A549 (cell line): ENCODE data around the gene PLCB1. TPM values are rescaled to one million over a fixed set of nuclear protein-coding genes. Genes with fewer than 3 reads are reported as not detected.

Experiments
- ATAC-seq, 2 experiments: fragments of 200-7000 bp in 1 of 2; fragments of >200 bp in 1 of 2; cut with Nextera tagmentation in 1 of 2; cut with Tn5 transposase in 1 of 2; 3 replicates each; pipeline versions ENCODE4 v1.8.0 to v1.9.1; 2018 to 2020; ENCODE audit warnings: mild to moderate bottlenecking in 1 of 2, moderate library complexity in 1 of 2
- CTCF ChIA-PET: fragments of 300-600 bp; sonication (Branson Sonifier 250); formaldehyde crosslinking; extraction: SDS; loops from one replicate; lab custom pipeline; 2021; ENCODE audit warnings: antibody characterized with exemption, inconsistent platforms; lab: Yijun Ruan, JAX
- POLR2A ChIA-PET: fragments of 350-600 bp; formaldehyde crosslinking; extraction: SDS; loops from one replicate; lab custom pipeline; 2021; ENCODE audit warnings: antibody characterized with exemption, inconsistent platforms; lab: Yijun Ruan, JAX
- DNase-seq, 2 experiments: peaks; one replicate each; pipeline versions ENCODE4 v3.0.0 to v3.0.0-alpha.2; 2011 to 2016; ENCODE audit warnings: low read depth in 1 of 2, low spot score in 1 of 2
- FAIRE-seq: peaks from 2 replicates; lab custom pipeline; 2011; peaks lifted over from hg19 to GRCh38; lab: Jason Lieb, UNC
- H3K27ac ChIP-seq, 2 experiments: fragments of >200 bp; sonication (Bioruptor Twin); formaldehyde crosslinking; 3 replicates each; pipeline ENCODE4 v1.5.1; 2016 to 2017
- H3K4me1 ChIP-seq: fragments of >200 bp; sonication (Bioruptor Twin); formaldehyde crosslinking; 3 replicates; pipeline ENCODE4 v1.6.1; 2016
- H3K4me2 ChIP-seq: fragments of >200 bp; sonication (Bioruptor Twin); formaldehyde crosslinking; 3 replicates; pipeline ENCODE4 v1.6.1; 2016
- H3K4me3 ChIP-seq: fragments of >200 bp; sonication (Bioruptor Twin); formaldehyde crosslinking; 3 replicates; pipeline ENCODE4 v1.5.1; 2016
- H3K9me3 ChIP-seq: fragments of >200 bp; sonication (Bioruptor Twin); formaldehyde crosslinking; 3 replicates; pipeline ENCODE4 v1.6.1; 2016
- CHD2 ChIP-seq: fragments of 150-350 bp; IDR thresholded peaks from 2 replicates; pipeline ENCODE4 v1.6.1; 2014; ENCODE audit warnings: low read length; ENCODE audit not compliant: partially characterized antibody
- CHD4 ChIP-seq: fragments of 200-600 bp; sonication (generic); IDR thresholded peaks from 2 replicates; pipeline ENCODE4 v1.6.1; 2016; ENCODE audit warnings: antibody characterized with exemption, mild to moderate bottlenecking, borderline replicate concordance
- EHMT2 ChIP-seq: fragments of 200-600 bp; sonication (generic); IDR thresholded peaks from 2 replicates; pipeline ENCODE4 v1.6.1; 2016; ENCODE audit warnings: antibody characterized with exemption, low read depth, mild to moderate bottlenecking, moderate library complexity
- ESRRA ChIP-seq: fragments of 150-350 bp; IDR thresholded peaks from 2 replicates; pipeline ENCODE4 v1.6.1; 2014; ENCODE audit warnings: mild to moderate bottlenecking, low read length, borderline replicate concordance
- FOSL2 ChIP-seq, 2 experiments: fragments of 450-650 bp in 1 of 2; fragments of >200 bp in 1 of 2; sonication (Bioruptor Twin) in 1 of 2; formaldehyde crosslinking; IDR thresholded peaks; 2 replicates each; pipeline versions ENCODE4 v1.5.0 to v1.6.1; 2016 to 2020; ENCODE audit warnings: mild to moderate bottlenecking in 1 of 2, moderate library complexity in 1 of 2
- GATA3 ChIP-seq: IDR thresholded peaks from 2 replicates; pipeline ENCODE4 v1.6.1; 2012; ENCODE audit warnings: borderline replicate concordance
- HMGXB4 ChIP-seq: fragments of 250-450 bp; sonication (Bioruptor Pico); IDR thresholded peaks from 2 replicates; pipeline ENCODE4 v1.5.0; 2021; ENCODE audit warnings: mild to moderate bottlenecking, moderate library complexity, borderline replicate concordance
- HOXB13 ChIP-seq: fragments of 250-450 bp; sonication (Bioruptor Pico); IDR thresholded peaks from 2 replicates; pipeline ENCODE4 v1.5.0; 2020; ENCODE audit warnings: low read depth, mild to moderate bottlenecking, moderate library complexity
- HOXB5 ChIP-seq: fragments of 250-450 bp; sonication (Bioruptor Pico); IDR thresholded peaks from 2 replicates; pipeline ENCODE4 v1.5.0; 2020; ENCODE audit warnings: mild to moderate bottlenecking, moderate library complexity
- JUNB ChIP-seq: fragments of >200 bp; sonication (Bioruptor Twin); formaldehyde crosslinking; IDR thresholded peaks from 2 replicates; pipeline ENCODE4 v1.6.1; 2016
- MAZ ChIP-seq: fragments of 150-350 bp; IDR thresholded peaks from 2 replicates; pipeline ENCODE4 v1.6.1; 2014; ENCODE audit warnings: antibody characterized with exemption, low read depth, low read length, borderline replicate concordance
- MYC ChIP-seq: IDR thresholded peaks from 2 replicates; pipeline ENCODE4 v1.6.1; 2012; ENCODE audit warnings: mild to moderate bottlenecking, inconsistent platforms, low read length, improper control_type of control experiment, borderline replicate concordance
- NFE2L2 ChIP-seq: fragments of 150-350 bp; conservative IDR thresholded peaks from 2 replicates; pipeline ENCODE4 v1.6.1; 2014; ENCODE audit warnings: low read length
- NPAS2 ChIP-seq: fragments of 250-450 bp; sonication (Bioruptor Pico); IDR thresholded peaks from 2 replicates; pipeline ENCODE4 v1.8.0; 2022; ENCODE audit warnings: mild to moderate bottlenecking, moderate library complexity, borderline replicate concordance
- NR3C1 ChIP-seq: fragments of >200 bp; sonication (Bioruptor Twin); formaldehyde crosslinking; IDR thresholded peaks from 3 replicates; pipeline ENCODE4 v1.6.1; 2017
- POLR2A ChIP-seq: IDR thresholded peaks from 2 replicates; pipeline ENCODE4 v1.6.1; 2012; ENCODE audit warnings: mild to moderate bottlenecking, low read length
- POLR2AphosphoS2 ChIP-seq: conservative IDR thresholded peaks from 2 replicates; pipeline ENCODE4 v1.6.1; 2012; ENCODE audit warnings: low read length, improper control_type of control experiment, inconsistent platforms
- RAD21 ChIP-seq, 2 experiments: fragments of >200 bp in 1 of 2; sonication (Bioruptor Twin) in 1 of 2; formaldehyde crosslinking in 1 of 2; IDR thresholded peaks in 1 of 2; conservative IDR thresholded peaks in 1 of 2; 2 replicates in 1 of 2; 3 replicates in 1 of 2; pipeline ENCODE4 v1.6.1; 2012 to 2018; ENCODE audit warnings: inconsistent platforms in 1 of 2
- RARB ChIP-seq: fragments of 250-450 bp; sonication (Bioruptor Pico); IDR thresholded peaks from 2 replicates; pipeline ENCODE4 v1.8.0; 2021; ENCODE audit warnings: mild to moderate bottlenecking, moderate library complexity
- RCOR1 ChIP-seq: fragments of 150-350 bp; IDR thresholded peaks from 2 replicates; pipeline ENCODE4 v1.6.1; 2014; ENCODE audit warnings: antibody characterized with exemption, low read length, low read depth
- SMC3 ChIP-seq: fragments of >200 bp; sonication (Bioruptor Twin); formaldehyde crosslinking; IDR thresholded peaks from 3 replicates; pipeline ENCODE4 v1.6.1; 2018; ENCODE audit warnings: inconsistent platforms
- USF2 ChIP-seq: fragments of 450-650 bp; IDR thresholded peaks from 2 replicates; pipeline ENCODE4 v1.6.1; 2014; ENCODE audit warnings: antibody characterized with exemption
- ZNF302 ChIP-seq: fragments of 250-450 bp; sonication (Bioruptor Pico); IDR thresholded peaks from 2 replicates; pipeline ENCODE4 v1.9.0; 2021; ENCODE audit warnings: inconsistent platforms, mild to moderate bottlenecking, moderate library complexity
- ZSCAN20 ChIP-seq: fragments of 250-450 bp; sonication (Bioruptor Pico); IDR thresholded peaks from 2 replicates; pipeline ENCODE4 v1.8.0; 2022; ENCODE audit warnings: mild to moderate bottlenecking, moderate library complexity
- WGBS: methylation state at CpG from one replicate; pipeline ENCODE4 v1.1.6; 2017; ENCODE audit errors: missing lambda C conversion rate; 5-methylcytosine and 5-hydroxymethylcytosine counted together
- polyA plus RNA-seq, 4 experiments: library from polyadenylated mRNA; depleted of rRNA in 3 of 4; stranded (reverse); fragments of >200 nt; fragmentation: RNase III in 1 of 4; extraction: RNeasy Plus Mini Kit Qiagen cat#74134 plus additional on column Dnase treatment in 1 of 4; gene quantifications; 2 replicates in 3 of 4; 3 replicates in 1 of 4; pipeline ENCODE4 v1.2.3, GENCODE V29; 2011 to 2017
- TF ChIP-seq, protein P1 (sequence below): IDR thresholded peaks from 2 replicates; pipeline ENCODE4 v1.6.1; 2012
- TF ChIP-seq, protein P2 (sequence below): fragments of >200 bp; sonication (Bioruptor Twin); formaldehyde crosslinking; IDR thresholded peaks from 3 replicates; pipeline ENCODE4 v1.6.1; 2016

The PLCB1 gene
- polyA plus RNA-seq, 2 of the 4 experiments (the other 2 are of a cell fraction), result 0.97 to 6.3 TPM

- no peak for TF ChIP-seq POLR2A
- TF ChIP-seq RCOR1, result no peak
- no peak for TF ChIP-seq CHD4
- TF ChIP-seq NFE2L2, result no peak
- no peak for TF ChIP-seq USF2
- no peak for TF ChIP-seq ESRRA
- TF ChIP-seq POLR2AphosphoS2, result no peak
- TF ChIP-seq, protein P1, sequence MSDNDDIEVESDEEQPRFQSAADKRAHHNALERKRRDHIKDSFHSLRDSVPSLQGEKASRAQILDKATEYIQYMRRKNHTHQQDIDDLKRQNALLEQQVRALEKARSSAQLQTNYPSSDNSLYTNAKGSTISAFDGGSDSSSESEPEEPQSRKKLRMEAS, result no peak
- no peak for TF ChIP-seq HMGXB4 (CRISPR knock-in tag)
- TF ChIP-seq, all 56 proteins: peak for 0
- 0 out of 6 replicates have a peak, but pooled peaks of 1 of the 2 experiments have one; percentile 19 for ATAC-seq
- CTCF ChIA-PET, result interaction anchor here (5.6 kb wide), 1 partner anchor 21 kb away, joined by 33 read pairs; no protein-coding TSS in a partner anchor
- no peak for FAIRE-seq
- WGBS, result 9% methylated on average over 2 of the region's 2 CpGs
- Histone ChIP-seq H3K4me2 (no peak overlapping the region), H3K27ac (no peak overlapping the region), H3K4me1 (no peaks in the 10 kb centered on the region), H3K9me3 (no peaks in the 10 kb centered on the region), H3K4me3 (no peak overlapping the region)
- no peak for DNase-seq
- POLR2A ChIA-PET, result no interaction called here
Measured at GRCh38 chr20:8700756-8701155, 568.7 kb downstream of the PLCB1 start.

- H3K4me1 ChIP-seq, result no peaks in the 10 kb centered on the region
- DNase-seq, result no peak
- ATAC-seq, result no peak
- H3K4me2 ChIP-seq, result no peak overlapping the region
- ChIA-PET CTCF (interaction anchor here (1.2 to 8.6 kb wide), 2 partner anchors 15 to 771 kb away, joined by 3 to 94 read pairs; no protein-coding TSS in a partner anchor), POLR2A (no interaction called here)
- no peak overlapping the region for H3K27ac ChIP-seq
- 8% methylated on average over 5 of the region's 5 CpGs for WGBS
- no peaks in the 10 kb centered on the region for H3K9me3 ChIP-seq
- H3K4me3 ChIP-seq, result no peak overlapping the region
- TF ChIP-seq CHD4, result no peak
- TF ChIP-seq NFE2L2, result no peak
- TF ChIP-seq RARB, result no peak
- TF ChIP-seq, protein P1, result no peak
- no peak for TF ChIP-seq MYC
- TF ChIP-seq ZNF302 (CRISPR knock-in tag), result no peak
- TF ChIP-seq ZSCAN20 (CRISPR knock-in tag), result no peak
- no peak for TF ChIP-seq GATA3
- TF ChIP-seq FOSL2 (IDR thresholded peaks at IDR 0.05), result no peak
- no peak for TF ChIP-seq FOSL2 (CRISPR knock-in tag; IDR thresholded peaks at IDR 0.05)
- TF ChIP-seq SMC3, result no peak
- no peak for TF ChIP-seq NR3C1
- no peak for TF ChIP-seq RAD21 (conservative IDR thresholded peaks at IDR 0.05 in 1 of 2, IDR thresholded peaks at IDR 0.05 in 1 of 2)
- no peak for TF ChIP-seq HOXB13 (CRISPR knock-in tag)
- TF ChIP-seq MAZ, result no peak
- no peak for TF ChIP-seq JUNB
- no peak for TF ChIP-seq NPAS2 (CRISPR knock-in tag)
- TF ChIP-seq, protein P2, sequence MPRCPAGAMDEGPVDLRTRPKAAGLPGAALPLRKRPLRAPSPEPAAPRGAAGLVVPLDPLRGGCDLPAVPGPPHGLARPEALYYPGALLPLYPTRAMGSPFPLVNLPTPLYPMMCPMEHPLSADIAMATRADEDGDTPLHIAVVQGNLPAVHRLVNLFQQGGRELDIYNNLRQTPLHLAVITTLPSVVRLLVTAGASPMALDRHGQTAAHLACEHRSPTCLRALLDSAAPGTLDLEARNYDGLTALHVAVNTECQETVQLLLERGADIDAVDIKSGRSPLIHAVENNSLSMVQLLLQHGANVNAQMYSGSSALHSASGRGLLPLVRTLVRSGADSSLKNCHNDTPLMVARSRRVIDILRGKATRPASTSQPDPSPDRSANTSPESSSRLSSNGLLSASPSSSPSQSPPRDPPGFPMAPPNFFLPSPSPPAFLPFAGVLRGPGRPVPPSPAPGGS, result no peak
- no peak for TF ChIP-seq EHMT2
- no peak for TF ChIP-seq CHD2
- TF ChIP-seq HOXB5 (CRISPR knock-in tag), result no peak
- FAIRE-seq, result peak; percentile 85
Measured at GRCh38 chr20:8706961-8707700, 575.1 kb downstream of the PLCB1 start.
